HG02840 (cell line): ENCODE results near the gene CRELD2.

Experiments used
- ATAC-seq: cut with Tn5 transposase; IDR thresholded peaks from one replicate; pipeline ENCODE4 v1.9.1; 2021; ENCODE audit warnings: mild to moderate bottlenecking, moderate library complexity, moderate number of reproducible peaks; ENCODE audit not compliant: unreplicated experiment, low FRiP score

CRELD2 gene

GRCh38 chr22:49976439-49977175 lies 58.2 kb downstream of the CRELD2 start:
- ATAC-seq = no peak
